H1 (cell line): ENCODE results near the gene SPATA21. TPM values are rescaled to one million over a fixed set of nuclear protein-coding genes. Genes with fewer than 3 reads are reported as not detected.

Source experiments
- CTCF ChIA-PET: fragments of 300-600 bp; sonication (Branson Sonifier 250); formaldehyde crosslinking; loops from one replicate; lab custom pipeline; 2021; ENCODE audit not compliant: partially characterized antibody; lab: Charles Lee
- POLR2A ChIA-PET: fragments of 300-600 bp; sonication (Branson Sonifier 250); formaldehyde crosslinking; loops from one replicate; lab custom pipeline; 2021; ENCODE audit warnings: inconsistent platforms; ENCODE audit not compliant: partially characterized antibody; lab: Charles Lee
- DNase-seq, 2 experiments: peaks; one replicate each; pipeline versions ENCODE4 v3.0.0 to v3.0.0-alpha.2; 2010 to 2022; ENCODE audit warnings: low spot score in 2 of 2, low read depth in 1 of 2, mixed read lengths in 1 of 2
- FAIRE-seq: peaks from 2 replicates; lab custom pipeline; 2011; peaks lifted over from hg19 to GRCh38; lab: Jason Lieb, UNC
- H2AFZ ChIP-seq: 2 replicates; pipeline ENCODE4 v1.8.1; 2012; ENCODE audit warnings: low read length, inconsistent platforms
- H2AK5ac ChIP-seq: 2 replicates; pipeline ENCODE4 v1.6.1; 2013; ENCODE audit warnings: low read depth, low read length
- H2BK120ac ChIP-seq: replicated peaks from 2 replicates; pipeline ENCODE3; 2013; ENCODE audit warnings: low read depth, low read length, inconsistent platforms
- H2BK12ac ChIP-seq: 2 replicates; pipeline ENCODE4 v1.6.1; 2013; ENCODE audit warnings: low read depth, low read length
- H2BK15ac ChIP-seq: 2 replicates; pipeline ENCODE4 v1.6.1; 2013; ENCODE audit warnings: low read length
- H2BK20ac ChIP-seq: 2 replicates; pipeline ENCODE4 v1.6.1; 2013; ENCODE audit warnings: low read length
- H2BK5ac ChIP-seq: 2 replicates; pipeline ENCODE4 v1.6.1; 2013; ENCODE audit warnings: low read depth, low read length
- H3K14ac ChIP-seq: 2 replicates; pipeline ENCODE4 v1.6.1; 2013; ENCODE audit warnings: inconsistent platforms; ENCODE audit not compliant: insufficient read length
- H3K18ac ChIP-seq: 2 replicates; pipeline ENCODE4 v1.6.1; 2013; ENCODE audit warnings: low read length; ENCODE audit errors: extremely low read depth
- H3K23ac ChIP-seq: 2 replicates; pipeline ENCODE4 v1.6.1; 2013; ENCODE audit warnings: inconsistent platforms; ENCODE audit not compliant: insufficient read length
- H3K23me2 ChIP-seq: 2 replicates; pipeline ENCODE4 v1.6.1; 2013; ENCODE audit warnings: low read depth, low read length
- H3K27ac ChIP-seq: 2 replicates; pipeline ENCODE4 v1.6.1; 2011; ENCODE audit warnings: low read depth, low read length, inconsistent platforms
- H3K27me3 ChIP-seq, 4 experiments: replicated peaks in 1 of 4; 1 replicate in 1 of 4; 2 replicates in 3 of 4; pipeline versions ENCODE4 v1.6.1 to v1.8.1; 2011 to 2013; ENCODE audit warnings: low read length in 3 of 4, mild to moderate bottlenecking in 3 of 4, inconsistent platforms in 2 of 4, mixed read lengths in 2 of 4, moderate library complexity in 1 of 4; ENCODE audit not compliant: control insufficient read depth in 3 of 4, insufficient read depth in 3 of 4; ENCODE audit errors: extremely low read depth in 1 of 4
- H3K36me3 ChIP-seq, 4 experiments: 2 replicates each; pipeline versions ENCODE4 v1.6.1 to v1.8.1; 2011 to 2013; ENCODE audit warnings: mild to moderate bottlenecking in 4 of 4, low read length in 3 of 4, moderate library complexity in 2 of 4, control low read depth in 1 of 4, inconsistent platforms in 1 of 4; ENCODE audit not compliant: insufficient read depth in 4 of 4, control insufficient read depth in 2 of 4
- H3K4ac ChIP-seq: replicated peaks from 2 replicates; pipeline ENCODE3; 2013; ENCODE audit warnings: low read length, low read depth, mixed read lengths, inconsistent platforms; ENCODE audit not compliant: insufficient read length
- H3K4me1 ChIP-seq, 4 experiments: replicated peaks in 1 of 4; 1 replicate in 1 of 4; 2 replicates in 3 of 4; pipeline versions ENCODE4 v1.6.1 to v1.8.1; 2011 to 2013; ENCODE audit warnings: low read length in 3 of 4, inconsistent platforms in 2 of 4, mixed read lengths in 1 of 4; ENCODE audit not compliant: insufficient read depth in 4 of 4, control insufficient read depth in 3 of 4
- H3K4me2 ChIP-seq, 2 experiments: 2 replicates each; pipeline versions ENCODE4 v1.6.1 to v1.8.1; 2011 to 2013; ENCODE audit warnings: low read depth in 2 of 2, low read length in 2 of 2, control low read depth in 1 of 2, inconsistent platforms in 1 of 2, mild to moderate bottlenecking in 1 of 2; ENCODE audit not compliant: insufficient read depth in 1 of 2
- H3K4me3 ChIP-seq, 4 experiments: fragments of 200-600, 300-600 bp in 1 of 4; sonication (generic), shearing (Covaris generic), sonication (Bioruptor Twin) in 1 of 4; 2 replicates each; pipeline versions ENCODE4 v1.5.1 to v1.8.1; 2011 to 2016; ENCODE audit warnings: low read length in 4 of 4, low read depth in 3 of 4, control low read depth in 2 of 4, inconsistent platforms in 2 of 4, mild to moderate bottlenecking in 2 of 4, mixed read lengths in 1 of 4, moderate library complexity in 1 of 4; ENCODE audit not compliant: insufficient read depth in 2 of 4; ENCODE audit errors: extremely low read depth in 1 of 4
- H3K56ac ChIP-seq: replicated peaks from 2 replicates; pipeline ENCODE3; 2013; ENCODE audit warnings: low read depth, mild to moderate bottlenecking, mixed read lengths, low read length, inconsistent platforms; ENCODE audit not compliant: insufficient read length
- H3K79me1 ChIP-seq: 2 replicates; pipeline ENCODE4 v1.6.1; 2013; ENCODE audit warnings: low read depth, low read length, control low read depth
- H3K79me2 ChIP-seq, 2 experiments: 2 replicates each; pipeline versions ENCODE4 v1.6.1 to v1.8.1; 2012 to 2013; ENCODE audit warnings: low read length in 2 of 2, mild to moderate bottlenecking in 2 of 2, inconsistent platforms in 1 of 2; ENCODE audit not compliant: insufficient read depth in 2 of 2, control insufficient read depth in 1 of 2
- H3K9ac ChIP-seq, 4 experiments: replicated peaks in 1 of 4; 1 replicate in 1 of 4; 2 replicates in 3 of 4; pipeline versions ENCODE4 v1.6.1 to v1.8.1; 2011 to 2013; ENCODE audit warnings: low read depth in 3 of 4, low read length in 3 of 4, control low read depth in 2 of 4, mild to moderate bottlenecking in 2 of 4, moderate library complexity in 2 of 4, inconsistent platforms in 1 of 4; ENCODE audit errors: extremely low read depth in 1 of 4
- H3K9me3 ChIP-seq, 2 experiments: 2 replicates each; pipeline versions ENCODE4 v1.6.1 to v1.8.1; 2012 to 2013; ENCODE audit warnings: mild to moderate bottlenecking in 2 of 2, moderate library complexity in 2 of 2, control low read depth in 1 of 2, inconsistent platforms in 1 of 2, low read depth in 1 of 2, low read length in 1 of 2, mixed read lengths in 1 of 2; ENCODE audit not compliant: insufficient read depth in 2 of 2
- H4K20me1 ChIP-seq, 2 experiments: replicated peaks in 1 of 2; 2 replicates each; pipeline versions ENCODE3 to v1.8.1; 2011 to 2013; ENCODE audit warnings: inconsistent platforms in 2 of 2, low read length in 2 of 2, mild to moderate bottlenecking in 1 of 2; ENCODE audit not compliant: insufficient read depth in 2 of 2, control insufficient read depth in 1 of 2
- H4K5ac ChIP-seq: 2 replicates; pipeline ENCODE4 v1.6.1; 2013; ENCODE audit warnings: low read length, low read depth, mixed read lengths, inconsistent platforms; ENCODE audit not compliant: insufficient read length
- H4K8ac ChIP-seq: 2 replicates; pipeline ENCODE4 v1.8.0; 2013; ENCODE audit warnings: mild to moderate bottlenecking, moderate library complexity, low read length, inconsistent platforms; ENCODE audit not compliant: insufficient read depth; ENCODE audit errors: extremely low read depth
- H4K91ac ChIP-seq: replicated peaks from 2 replicates; pipeline ENCODE3; 2013; ENCODE audit warnings: low read length, mixed read lengths, inconsistent platforms; ENCODE audit not compliant: insufficient read length
- ATF3 ChIP-seq: IDR thresholded peaks from 2 replicates; pipeline ENCODE4 v1.6.1; 2011; ENCODE audit warnings: low read depth, mild to moderate bottlenecking, low read length; ENCODE audit not compliant: insufficient read depth
- BCL11A ChIP-seq, 2 experiments: IDR thresholded peaks; one replicate each; pipeline ENCODE4 v1.6.1; 2011; ENCODE audit warnings: low read depth in 2 of 2, low read length in 2 of 2, mild to moderate bottlenecking in 2 of 2
- CBX8 ChIP-seq: fragments of 300-800, 300-1000 bp; sonication (generic); IDR thresholded peaks from 2 replicates; pipeline ENCODE4 v1.7.1; 2016; ENCODE audit warnings: low read depth, low read length, borderline replicate concordance
- EGR1 ChIP-seq: IDR thresholded peaks from 2 replicates; pipeline ENCODE4 v1.6.1; 2011; ENCODE audit warnings: low read depth, low read length, borderline replicate concordance
- EZH2 ChIP-seq: fragments of 200-600 bp; sonication (generic); IDR thresholded peaks from 2 replicates; pipeline ENCODE4 v1.7.1; 2012; ENCODE audit warnings: low read depth, mild to moderate bottlenecking, moderate library complexity, low read length, inconsistent platforms; ENCODE audit not compliant: severe bottlenecking
- JUN ChIP-seq: IDR thresholded peaks from 2 replicates; pipeline ENCODE4 v1.6.1; 2011; ENCODE audit warnings: low read depth, mild to moderate bottlenecking, improper control_type of control experiment, low read length
- JUND ChIP-seq: IDR thresholded peaks from 2 replicates; pipeline ENCODE4 v1.6.1; 2011; ENCODE audit warnings: mild to moderate bottlenecking, improper control_type of control experiment, low read length
- POLR2A ChIP-seq, 2 experiments: IDR thresholded peaks; 1 replicate in 1 of 2; 2 replicates in 1 of 2; pipeline ENCODE4 v1.6.1; 2011; ENCODE audit warnings: low read depth in 2 of 2, low read length in 2 of 2, mild to moderate bottlenecking in 2 of 2; ENCODE audit errors: control extremely low read depth in 1 of 2
- POU5F1 ChIP-seq: IDR thresholded peaks from 2 replicates; pipeline ENCODE4 v1.6.1; 2011; ENCODE audit warnings: low read depth, mild to moderate bottlenecking, low read length, moderate library complexity
- RNF2 ChIP-seq: fragments of 200-900, 300-1000 bp; sonication (generic); IDR thresholded peaks from 2 replicates; pipeline ENCODE4 v1.7.1; 2016; ENCODE audit warnings: borderline replicate concordance, low read depth, mild to moderate bottlenecking, antibody characterized with exemption, low read length; ENCODE audit not compliant: poor library complexity, severe bottlenecking; ENCODE audit errors: missing control alignments
- SAP30 ChIP-seq: fragments of 300-600 bp; sonication (generic); IDR thresholded peaks from 2 replicates; pipeline ENCODE4 v1.7.1; 2012; ENCODE audit warnings: low read length, moderate library complexity, mild to moderate bottlenecking, inconsistent platforms; ENCODE audit not compliant: insufficient read depth, insufficient replicate concordance
- SIX5 ChIP-seq: IDR thresholded peaks from 2 replicates; pipeline ENCODE4 v1.6.1; 2011; ENCODE audit warnings: mild to moderate bottlenecking, low read depth, low read length
- WGBS, 2 experiments: shearing (Covaris generic) in 1 of 2; methylation state at CpG; one replicate each; pipeline versions ENCODE4 v1.1.6 to v1.1.7; 2013 to 2015; ENCODE audit warnings: low lambda C conversion rate in 2 of 2, mixed read lengths in 2 of 2, inconsistent platforms in 1 of 2, low coverage in 1 of 2, missing lambda C conversion rate in 1 of 2; ENCODE audit not compliant: insufficient replicate concordance in 2 of 2, insufficient coverage in 1 of 2, insufficient read length in 1 of 2; ENCODE audit errors: extremely low coverage in 1 of 2, missing lambda C conversion rate in 1 of 2; 5-methylcytosine and 5-hydroxymethylcytosine counted together
- polyA plus RNA-seq, 7 experiments: library from polyadenylated mRNA; depleted of rRNA in 3 of 7; stranded (reverse) in 5 of 7; unstranded in 2 of 7; fragments of >200 nt in 5 of 7; fragments of 200-250 nt in 2 of 7; gene quantifications; 1 replicate in 5 of 7; 2 replicates in 1 of 7; 4 replicates in 1 of 7; pipeline versions ENCODE4 v1.2.1 to v1.2.3, GENCODE V29; 2011 to 2013; ENCODE audit warnings: missing spikeins in 2 of 7, mixed read lengths in 2 of 7
- total RNA-seq: library from RNA; stranded (reverse); fragmentation: NEBNext Ultra II Directional; extraction: Animal tissue kit (Norgen Biotek cat#: 25700); gene quantifications from 2 replicates; pipeline ENCODE4 v1.2.1, GENCODE V29; 2021

The SPATA21 gene
- total and polyA plus RNA-seq, 2 of the 8 experiments (the other 6 are each of a cell fraction or from before 2014, with no cell fraction given) = not detected

DNA sequence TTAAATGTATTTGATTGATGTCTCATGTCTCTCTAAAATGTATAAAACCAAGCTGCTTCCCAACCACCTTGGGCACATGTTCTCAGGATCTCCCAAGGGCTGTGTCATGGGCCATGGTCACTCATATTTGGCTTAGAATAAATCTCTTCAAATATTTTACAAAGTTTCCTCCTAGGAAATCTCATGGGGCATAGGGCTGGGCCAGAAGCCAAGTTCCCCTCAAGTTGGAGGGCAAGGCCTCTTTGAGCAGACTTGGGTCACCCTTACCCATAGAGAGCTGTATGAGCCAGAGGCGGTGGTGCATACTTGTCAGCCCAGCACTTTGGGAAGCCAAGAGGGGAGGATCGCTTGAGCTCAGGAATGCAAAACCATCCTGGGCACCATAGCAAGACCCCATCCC is 82.6 kb downstream of the SPATA21 start:
- H3K18ac ChIP-seq = no peak overlapping the region; the same call in 1 of the 2 replicates
- H4K5ac ChIP-seq = no peak overlapping the region
- H3K4ac ChIP-seq = no peak overlapping the region
- H3K27ac ChIP-seq = no peak overlapping the region
- WGBS, 2 experiments = 94% methylated on average over 2 of the region's 2 CpGs; no CpG with 5 or more reads in 1 of the 2 experiments
- H3K14ac ChIP-seq = no peak overlapping the region
- H4K91ac ChIP-seq = no peak overlapping the region
- no peak overlapping the region for H2BK120ac ChIP-seq
- H2AK5ac ChIP-seq = no peak overlapping the region
- H3K9me3 ChIP-seq = no peaks in the 10 kb centered on the region
- ChIA-PET POLR2A (interaction anchor here (1.2 to 5.4 kb wide), 3 partner anchors 9 to 143 kb away, joined by 3 to 32 read pairs (median 4); partner anchors contain the start of genes ARHGEF19 and SZRD1), CTCF (interaction anchor here (1.0 to 4.2 kb wide), 7 partner anchors 10 to 109 kb away, joined by 3 to 44 read pairs (median 4); partner anchors contain the start of gene NECAP2)
- H3K36me3 ChIP-seq = no peaks in the 10 kb centered on the region
- no peak overlapping the region for H3K23ac ChIP-seq
- peaks cover 4 to 20% of the 10 kb centered on the region in 2 experiments; a peak in 3 of 4 replicates for H3K79me2 ChIP-seq
- H2BK5ac ChIP-seq = no peak overlapping the region
- H3K23me2 ChIP-seq = peaks cover 6% of the 10 kb centered on the region
- H3K79me1 ChIP-seq = peaks cover 2% of the 10 kb centered on the region
- DNase-seq = no peak
- peaks cover 0 to 2% of the 10 kb centered on the region in 2 experiments for H4K20me1 ChIP-seq
- no peak overlapping the region for H3K4me3 ChIP-seq
- no peak for FAIRE-seq
- no peak overlapping the region; the same call in 1 of the 2 replicates for H4K8ac ChIP-seq
- no peak overlapping the region; a peak in 1 of 7 replicates for H3K9ac ChIP-seq
- H3K27me3 ChIP-seq = no peaks in the 10 kb centered on the region; a peak in 1 of 7 replicates
- H3K56ac ChIP-seq = no peak overlapping the region
- no peak overlapping the region for H2BK20ac ChIP-seq
- H2BK15ac ChIP-seq = no peak overlapping the region
- no peak overlapping the region for H2AFZ ChIP-seq
- no peak overlapping the region for H2BK12ac ChIP-seq
- peaks cover 2 to 4% (median 3%) of the 10 kb centered on the region in 4 experiments; a peak in 3 of 7 replicates for H3K4me1 ChIP-seq
- H3K4me2 ChIP-seq = no peak overlapping the region
- no peak for TF ChIP-seq POLR2A (IDR thresholded peaks at IDR 0.05; ENCODE audit: control extremely low read depth in 1 of 2, low read depth in 2 of 2, low read length in 2 of 2)
- TF ChIP-seq CBX8 = no peak
- TF ChIP-seq POU5F1 = no peak
- TF ChIP-seq JUND = no peak
- no peak for TF ChIP-seq EZH2
- TF ChIP-seq EGR1 = no peak
- TF ChIP-seq SAP30 = no peak
- TF ChIP-seq BCL11A (IDR thresholded peaks at IDR 0.05; ENCODE audit: low read depth in 2 of 2, low read length in 2 of 2) = no peak
- TF ChIP-seq JUN = no peak
- TF ChIP-seq ATF3 = no peak
- no peak for TF ChIP-seq SIX5
- TF ChIP-seq RNF2 = no peak
